GM21576 (cell line): Measurements from ENCODE around the gene PRR15.

ENCODE experiments used
- ATAC-seq: cut with Tn5 transposase; IDR thresholded peaks from one replicate; pipeline ENCODE4 v1.9.1; 2021; ENCODE audit warnings: mild to moderate bottlenecking, moderate library complexity; ENCODE audit not compliant: unreplicated experiment

The PRR15 gene

DNA sequence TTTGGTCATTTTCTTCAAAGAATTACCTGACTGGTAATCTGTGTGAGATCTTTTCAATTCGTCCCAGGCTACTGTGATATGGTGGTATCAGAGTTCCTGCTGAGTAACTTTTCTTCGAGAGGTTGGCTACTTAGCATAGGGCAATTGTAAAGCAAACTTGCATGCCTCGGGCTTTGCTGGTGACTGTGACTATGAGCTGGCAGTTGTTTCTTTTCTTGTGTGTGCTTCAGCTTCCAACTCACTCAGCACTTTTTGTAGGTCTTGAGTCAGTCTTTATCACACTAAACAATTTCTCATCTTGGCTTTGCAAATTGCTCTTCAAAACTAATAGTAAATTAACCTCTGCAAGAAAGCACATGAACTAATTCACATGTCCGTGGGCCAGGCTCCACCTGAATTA lies 44.3 kb downstream of the PRR15 start:
- no peak for ATAC-seq

- no peak for ATAC-seq
Measured at GRCh38 chr7:29609162-29610037, 45.8 kb downstream of the PRR15 start.

DNA sequence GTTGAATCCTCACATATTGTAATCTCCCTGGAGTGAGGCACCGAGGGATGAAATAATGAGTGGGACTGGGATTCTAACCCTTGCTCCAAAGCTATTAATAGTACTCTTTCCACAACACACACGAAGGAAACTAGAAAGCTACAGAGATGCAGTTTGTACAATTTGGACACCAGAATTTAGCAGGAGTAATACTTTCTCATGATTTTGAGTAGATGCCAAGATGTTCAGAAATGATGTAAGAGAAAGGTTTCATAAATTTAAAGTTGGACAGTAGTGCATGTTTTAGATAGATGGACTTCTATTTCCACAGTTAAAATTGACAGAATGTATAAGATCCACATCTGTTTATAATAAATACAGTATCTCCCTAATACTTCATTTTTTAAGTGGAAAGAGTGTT lies 46.5 kb downstream of the PRR15 start:
- no peak for ATAC-seq

DNA sequence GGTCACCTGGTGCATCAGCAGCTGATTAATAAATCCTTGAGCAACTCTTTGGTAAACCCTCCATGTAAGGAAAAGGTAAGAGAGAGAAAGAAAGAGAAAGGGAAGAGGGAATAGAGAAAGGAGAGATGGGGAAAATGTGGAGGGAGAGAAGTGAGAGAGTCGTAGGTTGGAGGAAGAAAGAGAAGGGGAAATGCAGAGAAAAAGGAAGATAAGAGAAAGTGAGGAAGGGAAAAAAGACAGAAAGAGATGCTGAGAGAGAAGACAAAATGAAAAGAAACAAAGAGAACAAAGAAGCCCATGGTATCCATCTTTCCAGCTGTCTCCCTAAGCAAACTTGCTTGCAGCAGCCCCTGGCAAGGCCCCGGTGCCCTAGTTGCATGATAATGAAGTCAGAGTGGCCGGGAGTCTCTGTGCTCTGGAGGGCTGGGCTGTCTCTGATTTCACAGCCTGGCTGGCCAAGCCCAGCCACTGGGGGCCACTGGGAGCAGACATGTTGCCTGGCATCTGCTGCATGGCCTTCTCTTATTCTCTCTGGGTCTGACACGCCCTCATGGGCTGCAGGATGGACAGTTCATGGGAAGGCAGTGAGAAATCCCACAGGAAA lies 48.4 kb downstream of the PRR15 start:
- no peak for ATAC-seq

DNA sequence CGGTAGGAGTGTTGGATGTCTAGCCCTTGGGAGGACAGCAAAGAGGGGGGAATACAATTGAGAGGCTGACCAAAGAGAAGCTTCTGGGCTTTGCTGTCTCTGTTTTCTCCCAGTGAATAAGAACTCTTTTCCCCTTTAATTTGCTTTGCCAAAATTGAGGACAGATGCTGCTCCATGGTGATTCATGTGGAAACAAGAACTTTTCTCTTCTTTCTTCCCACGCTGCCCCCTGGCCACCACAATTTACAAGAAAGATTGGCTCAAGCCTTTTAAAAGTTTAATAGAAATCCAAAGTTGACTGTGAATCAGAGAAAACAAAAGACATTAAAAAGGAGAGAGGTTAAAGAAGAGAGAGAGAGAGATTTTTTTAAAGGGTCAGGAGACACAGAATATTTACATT lies 49.0 kb downstream of the PRR15 start:
- ATAC-seq, result no peak

- ATAC-seq, result no peak
Measured at GRCh38 chr7:29613100-29613499, 49.5 kb downstream of the PRR15 start.

DNA sequence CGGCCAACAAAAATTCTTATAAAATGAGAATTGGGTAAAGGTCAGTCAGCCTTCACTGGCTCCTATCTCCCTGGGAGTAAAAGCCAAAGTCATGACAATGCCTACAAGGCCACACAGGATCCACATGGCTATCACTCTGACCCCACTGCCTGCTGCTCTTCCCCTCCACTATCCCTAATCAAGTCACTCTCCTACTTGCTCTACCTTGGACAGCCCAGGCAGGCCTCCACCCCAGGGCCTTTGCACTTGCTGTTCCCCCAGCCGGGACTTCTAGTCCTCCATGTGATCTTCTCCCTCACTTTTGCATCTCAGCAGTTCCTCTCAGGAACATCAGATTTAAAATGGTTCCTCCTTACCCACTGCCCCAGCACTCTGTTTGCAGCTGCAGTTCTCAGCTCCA lies 50.6 kb downstream of the PRR15 start:
- no peak for ATAC-seq
